HAP-1 (cell line): ENCODE data around the gene SLC15A3.

ENCODE experiments used
- DNase-seq, 2 experiments: peaks; one replicate each; pipeline ENCODE4 v3.0.0-alpha.2; 2016 to 2020; ENCODE audit warnings: low spot score in 2 of 2
- H3K27me3 ChIP-seq: fragments of 250-450 bp; sonication (Bioruptor Pico); 2 replicates; pipeline ENCODE4 v1.5.1; 2020; ENCODE audit warnings: low read depth, mild to moderate bottlenecking, moderate library complexity
- H3K36me3 ChIP-seq: fragments of 250-450 bp; sonication (Bioruptor Pico); replicated peaks from 2 replicates; pipeline ENCODE4 v1.5.1; 2020; ENCODE audit warnings: mild to moderate bottlenecking
- H3K4me1 ChIP-seq: fragments of 250-450 bp; sonication (Bioruptor Pico); 2 replicates; pipeline ENCODE4 v1.5.1; 2020; ENCODE audit warnings: mild to moderate bottlenecking
- H3K4me3 ChIP-seq: fragments of 250-450 bp; sonication (Bioruptor Pico); 2 replicates; pipeline ENCODE4 v1.5.1; 2020; ENCODE audit warnings: mild to moderate bottlenecking, moderate library complexity
- H3K9me3 ChIP-seq: fragments of 250-450 bp; sonication (Bioruptor Pico); 2 replicates; pipeline ENCODE4 v1.5.1; 2020; ENCODE audit warnings: mild to moderate bottlenecking, moderate library complexity
- in situ Hi-C: fragments of 300-500 bp; cut with MboI; formaldehyde crosslinking; loops from 3 replicates; pipeline ENCODE4 v1.14.3; 2020; ENCODE audit warnings: low sequenced_read_pairs, inconsistent platforms, mixed read lengths

Gene SLC15A3

GRCh38 chr11:60948250-60948649 lies 3.7 kb downstream of the SLC15A3 start:
- in situ Hi-C loops: no loop called here
- DNase-seq: no peak
- peaks cover 6% of the 10 kb centered on the region for H3K4me1 ChIP-seq

GRCh38 chr11:60947700-60948099 lies 4.3 kb downstream of the SLC15A3 start:
- H3K9me3 ChIP-seq: no peaks in the 10 kb centered on the region
- no peak for DNase-seq
- peaks cover 6% of the 10 kb centered on the region for H3K4me1 ChIP-seq
- in situ Hi-C loops: no loop called here
- H3K36me3 ChIP-seq: no peaks in the 10 kb centered on the region
- no peak overlapping the region for H3K4me3 ChIP-seq
- H3K27me3 ChIP-seq: no peaks in the 10 kb centered on the region

More at GRCh38 chr11:60948250-60948649, 3.7 kb downstream of the SLC15A3 start:
- no peak overlapping the region for H3K4me3 ChIP-seq
- H3K9me3 ChIP-seq: no peaks in the 10 kb centered on the region
- no peaks in the 10 kb centered on the region for H3K27me3 ChIP-seq
- no peaks in the 10 kb centered on the region for H3K36me3 ChIP-seq

GRCh38 chr11:60946601-60947264 lies 5.2 kb downstream of the SLC15A3 start:
- DNase-seq: no peak
- in situ Hi-C loops: no loop called here
- H3K27me3 ChIP-seq: no peaks in the 10 kb centered on the region
- no peaks in the 10 kb centered on the region for H3K36me3 ChIP-seq
- peaks cover 6% of the 10 kb centered on the region for H3K4me1 ChIP-seq
- no peak overlapping the region for H3K4me3 ChIP-seq
- no peaks in the 10 kb centered on the region for H3K9me3 ChIP-seq

- no peaks in the 10 kb centered on the region for H3K9me3 ChIP-seq
- no peak for DNase-seq
- in situ Hi-C loops: no loop called here
- H3K4me3 ChIP-seq: no peak overlapping the region
- peaks cover 6% of the 10 kb centered on the region for H3K4me1 ChIP-seq
- no peaks in the 10 kb centered on the region for H3K36me3 ChIP-seq
- H3K27me3 ChIP-seq: no peaks in the 10 kb centered on the region
These were observed 6.7 kb downstream of the SLC15A3 start for GRCh38 chr11:60945295-60945667.

GRCh38 chr11:60944490-60945294 lies 7.3 kb downstream of the SLC15A3 start:
- no peaks in the 10 kb centered on the region for H3K36me3 ChIP-seq
- no peak overlapping the region for H3K4me3 ChIP-seq
- no peaks in the 10 kb centered on the region for H3K9me3 ChIP-seq
- in situ Hi-C loops: no loop called here
- peaks cover 6% of the 10 kb centered on the region for H3K4me1 ChIP-seq
- DNase-seq: no peak
- H3K27me3 ChIP-seq: no peaks in the 10 kb centered on the region

GRCh38 chr11:60942970-60943565 lies 8.9 kb downstream of the SLC15A3 start:
- Histone ChIP-seq H3K27me3 (no peaks in the 10 kb centered on the region), H3K4me3 (no peak overlapping the region), H3K4me1 (peaks cover 6% of the 10 kb centered on the region), H3K9me3 (no peaks in the 10 kb centered on the region), H3K36me3 (no peaks in the 10 kb centered on the region)
- in situ Hi-C loops: no loop called here
- DNase-seq: peak in 1 of 2 experiments; percentile 6

GRCh38 chr11:60942219-60942618 lies 9.8 kb downstream of the SLC15A3 start:
- in situ Hi-C loops: no loop called here
- DNase-seq: no peak
- no peak overlapping the region for H3K4me3 ChIP-seq

GRCh38 chr11:60941371-60942119 lies 10.4 kb downstream of the SLC15A3 start:
- Histone ChIP-seq H3K27me3 (no peaks in the 10 kb centered on the region), H3K4me3 (no peak overlapping the region), H3K36me3 (no peaks in the 10 kb centered on the region), H3K9me3 (no peaks in the 10 kb centered on the region), H3K4me1 (no peaks in the 10 kb centered on the region)
- DNase-seq: no peak
- in situ Hi-C loops: no loop called here

More at GRCh38 chr11:60942219-60942618, 9.8 kb downstream of the SLC15A3 start:
- no peaks in the 10 kb centered on the region for H3K9me3 ChIP-seq
- H3K4me1 ChIP-seq: no peaks in the 10 kb centered on the region
- no peaks in the 10 kb centered on the region for H3K36me3 ChIP-seq
- H3K27me3 ChIP-seq: no peaks in the 10 kb centered on the region

- in situ Hi-C loops: no loop called here
- Histone ChIP-seq H3K4me3 (no peak overlapping the region), H3K27me3 (no peaks in the 10 kb centered on the region), H3K36me3 (no peaks in the 10 kb centered on the region), H3K9me3 (no peaks in the 10 kb centered on the region), H3K4me1 (no peaks in the 10 kb centered on the region)
- DNase-seq: no peak
These were observed 12.1 kb downstream of the SLC15A3 start for GRCh38 chr11:60939855-60940254.

- no peak overlapping the region for H3K4me3 ChIP-seq
- no peaks in the 10 kb centered on the region for H3K9me3 ChIP-seq
- no peak for DNase-seq
- no peaks in the 10 kb centered on the region for H3K4me1 ChIP-seq
- H3K36me3 ChIP-seq: no peaks in the 10 kb centered on the region
- no peaks in the 10 kb centered on the region for H3K27me3 ChIP-seq
- in situ Hi-C loops: no loop called here
These were observed 12.7 kb downstream of the SLC15A3 start for GRCh38 chr11:60939301-60939700.

- in situ Hi-C loops: no loop called here
- DNase-seq: no peak
- H3K4me1 ChIP-seq: no peaks in the 10 kb centered on the region
- no peaks in the 10 kb centered on the region for H3K9me3 ChIP-seq
- H3K27me3 ChIP-seq: no peaks in the 10 kb centered on the region
- no peak overlapping the region for H3K4me3 ChIP-seq
- no peaks in the 10 kb centered on the region for H3K36me3 ChIP-seq
These were observed 13.5 kb downstream of the SLC15A3 start for GRCh38 chr11:60938500-60938899.

GRCh38 chr11:60937811-60938210 lies 14.2 kb downstream of the SLC15A3 start:
- Histone ChIP-seq H3K4me1 (no peaks in the 10 kb centered on the region), H3K9me3 (no peaks in the 10 kb centered on the region), H3K4me3 (no peak overlapping the region), H3K27me3 (no peaks in the 10 kb centered on the region), H3K36me3 (no peaks in the 10 kb centered on the region)
- no peak for DNase-seq
- in situ Hi-C loops: no loop called here

- H3K4me3 ChIP-seq: no peak overlapping the region
- H3K9me3 ChIP-seq: no peaks in the 10 kb centered on the region
- no peaks in the 10 kb centered on the region for H3K4me1 ChIP-seq
- no peaks in the 10 kb centered on the region for H3K27me3 ChIP-seq
- peaks cover 3% of the 10 kb centered on the region; the same call in 1 of the 2 replicates for H3K36me3 ChIP-seq
- DNase-seq: no peak
- in situ Hi-C loops: no loop called here
These were observed 14.8 kb downstream of the SLC15A3 start for GRCh38 chr11:60937144-60937527.
